HG03457 (cell line): ENCODE measurements around the gene GATA6.

ENCODE experiments used
- ATAC-seq: cut with Tn5 transposase; IDR thresholded peaks from one replicate; pipeline ENCODE4 v1.9.1; 2021; ENCODE audit warnings: moderate number of reproducible peaks; ENCODE audit not compliant: unreplicated experiment

The GATA6 gene

DNA sequence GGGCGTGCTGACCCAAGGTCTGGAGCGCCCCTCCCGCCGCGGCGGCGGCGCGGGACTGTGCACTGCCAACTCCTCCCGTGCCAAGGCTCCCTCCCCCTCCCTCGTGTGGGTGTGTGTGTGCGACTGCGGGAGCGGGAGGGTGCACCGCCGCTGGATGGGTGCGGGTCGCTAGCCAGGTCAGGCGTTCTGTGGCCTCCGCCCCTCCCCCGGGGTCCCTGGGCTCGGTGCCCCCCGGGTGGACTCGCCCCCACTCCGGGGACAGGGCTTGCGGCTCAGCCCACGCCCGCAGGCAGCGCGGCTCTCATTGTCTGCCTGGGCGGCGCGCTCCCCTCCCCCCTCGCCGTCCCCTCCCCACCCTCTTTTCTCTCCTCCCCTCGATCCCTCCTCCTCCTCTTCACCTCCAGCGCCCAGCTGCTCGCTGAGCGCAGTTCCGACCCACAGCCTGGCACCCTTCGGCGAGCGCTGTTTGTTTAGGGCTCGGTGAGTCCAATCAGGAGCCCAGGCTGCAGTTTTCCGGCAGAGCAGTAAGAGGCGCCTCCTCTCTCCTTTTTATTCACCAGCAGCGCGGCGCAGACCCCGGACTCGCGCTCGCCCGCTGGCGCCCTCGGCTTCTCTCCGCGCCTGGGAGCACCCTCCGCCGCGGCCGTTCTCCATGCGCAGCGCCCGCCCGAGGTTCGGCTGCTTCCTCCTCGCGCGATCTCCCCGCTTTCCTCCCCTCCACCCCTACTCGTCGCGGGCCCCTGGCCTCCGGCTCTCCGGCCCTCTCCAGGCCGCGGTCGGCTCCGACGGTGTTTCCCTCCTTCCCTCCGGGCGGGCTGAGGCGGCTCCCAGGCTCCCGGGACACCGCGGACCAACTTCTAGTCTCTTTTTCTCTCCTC is at the start of gene GATA6:
TSS of gene GATA6 (plus strand) at position 579 of the 878 bp plus-strand sequence. CDS start 1,556 bp downstream, outside the sequence.
- no peak for ATAC-seq

GRCh38 chr18:22124970-22125369 is 44.4 kb upstream of the GATA6 start:
- no peak for ATAC-seq

GRCh38 chr18:22128954-22129353 is 40.4 kb upstream of the GATA6 start:
- ATAC-seq, result no peak

DNA sequence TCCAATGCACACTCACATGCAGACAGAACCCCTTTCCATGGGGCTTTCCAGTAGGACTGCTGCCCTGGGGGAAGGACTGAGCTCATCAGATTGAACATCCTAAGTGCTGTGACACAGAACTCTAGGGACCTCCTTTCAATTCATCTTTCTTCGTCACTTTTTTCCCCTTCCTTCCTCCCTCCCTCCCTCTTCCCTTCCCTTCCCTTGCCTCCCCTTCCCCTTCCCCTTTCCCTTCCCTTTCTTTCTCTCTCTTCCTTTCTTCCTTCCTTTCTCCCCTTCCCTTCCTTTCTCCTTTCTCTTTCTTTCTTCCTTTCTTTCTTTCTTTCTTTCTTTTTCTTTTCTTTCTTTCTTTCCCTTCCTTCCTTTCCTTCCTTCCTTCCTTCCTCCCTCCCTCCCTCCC is 39.6 kb upstream of the GATA6 start:
- no peak for ATAC-seq

DNA sequence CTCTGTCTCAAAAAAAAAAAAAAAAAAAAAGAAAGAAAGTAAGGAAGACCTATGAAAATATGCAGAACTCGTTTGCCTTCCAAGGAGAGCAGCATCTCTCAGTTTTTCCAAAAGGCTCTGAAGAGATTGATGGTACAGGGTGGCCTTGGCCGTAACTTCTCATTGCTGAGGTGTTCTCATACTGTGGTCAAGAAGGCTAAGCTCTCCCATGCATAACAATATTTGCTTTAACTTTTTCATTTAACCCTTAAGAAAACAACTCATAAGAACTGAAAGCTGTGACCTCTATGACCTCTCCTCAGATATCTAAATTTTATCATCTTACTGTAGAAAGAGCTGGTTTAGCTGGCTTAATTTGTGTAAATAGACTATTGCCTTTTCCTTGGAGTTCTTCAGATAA is 37.1 kb upstream of the GATA6 start:
- ATAC-seq, result no peak

- ATAC-seq, result no peak
These were observed 36.6 kb upstream of the GATA6 start for GRCh38 chr18:22132763-22133162.

DNA sequence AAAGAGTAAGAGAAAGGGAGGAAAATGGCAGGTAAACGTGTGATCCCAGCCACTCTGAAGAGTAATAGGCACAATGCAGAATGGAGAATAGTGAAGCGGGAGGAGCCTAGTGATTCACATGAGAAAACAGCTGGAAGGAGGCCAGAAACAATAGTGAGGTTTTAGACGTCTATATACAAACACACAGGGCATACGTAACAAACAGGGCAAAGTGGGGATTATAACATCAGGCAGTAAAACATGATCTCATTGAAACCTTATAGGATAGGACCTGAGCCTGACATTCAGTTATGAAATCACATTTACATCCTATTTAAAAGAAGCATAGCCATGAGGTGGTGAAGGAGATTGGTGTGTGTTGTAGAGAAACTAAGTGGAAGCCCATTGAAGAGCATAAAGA is 33.0 kb upstream of the GATA6 start:
- ATAC-seq, result no peak

DNA sequence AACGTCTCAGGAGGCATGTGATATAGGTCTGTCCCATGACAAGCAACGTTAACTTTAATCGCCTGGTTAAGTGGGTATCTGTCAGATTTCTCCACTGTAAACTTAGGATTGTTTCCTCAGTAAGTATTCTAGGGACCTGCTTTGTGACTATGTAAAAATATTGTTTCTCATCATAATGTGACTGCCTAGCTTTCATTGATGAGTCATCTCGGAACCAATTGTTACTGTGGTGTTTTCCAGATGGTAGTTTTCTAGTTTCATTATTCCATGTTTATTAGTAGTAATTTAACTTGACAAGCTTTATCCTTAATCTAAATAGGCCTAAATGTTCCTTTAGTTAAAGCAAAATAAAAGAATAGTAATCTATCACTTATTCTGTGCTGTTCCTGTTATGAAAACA is 28.2 kb upstream of the GATA6 start:
- no peak for ATAC-seq

DNA sequence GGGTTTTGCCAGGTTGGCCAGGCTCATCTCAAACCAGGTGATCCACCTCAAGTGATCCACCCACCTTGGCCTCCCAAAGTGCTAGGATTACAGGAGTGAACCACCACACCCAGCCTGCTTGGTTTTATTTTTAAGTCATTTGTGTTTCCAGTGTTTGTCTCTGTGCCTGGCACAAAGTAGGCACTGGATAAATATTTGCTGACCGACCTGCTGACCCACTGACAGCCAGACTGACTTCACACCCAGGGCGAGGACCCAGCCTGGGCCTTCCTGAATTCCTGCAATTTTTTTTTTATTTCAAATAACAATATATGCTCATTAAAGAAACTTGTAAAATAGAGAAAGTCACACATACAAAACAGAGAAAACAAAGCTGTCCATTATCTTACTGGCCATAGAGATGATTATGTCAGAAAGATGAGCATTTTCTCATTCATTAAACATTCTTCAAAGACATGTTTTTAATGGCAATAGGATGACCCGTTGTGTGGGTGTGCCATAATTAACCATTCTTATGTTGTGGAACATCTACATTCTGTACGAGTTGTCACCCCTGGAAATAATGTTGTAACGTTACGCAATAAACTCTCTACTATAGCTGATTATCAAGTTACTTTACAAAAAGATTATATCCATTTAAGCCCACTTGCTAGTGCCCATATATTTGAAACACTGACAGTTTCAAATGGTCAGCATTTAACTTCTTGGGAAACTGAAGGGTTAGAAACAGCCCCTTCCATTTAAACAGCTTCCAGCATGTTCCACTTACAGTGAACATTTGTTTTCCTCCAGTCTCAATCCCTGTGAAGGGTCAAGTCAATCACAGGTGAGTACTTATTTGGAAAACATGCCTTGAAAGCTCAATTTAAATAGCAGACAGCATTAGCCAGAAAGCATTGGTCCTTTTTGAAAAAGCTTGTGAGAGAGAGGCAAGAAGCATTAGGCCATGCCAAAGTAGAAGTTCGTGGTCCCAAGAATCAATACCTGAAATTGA is 25.7 kb upstream of the GATA6 start:
- ATAC-seq, result no peak

DNA sequence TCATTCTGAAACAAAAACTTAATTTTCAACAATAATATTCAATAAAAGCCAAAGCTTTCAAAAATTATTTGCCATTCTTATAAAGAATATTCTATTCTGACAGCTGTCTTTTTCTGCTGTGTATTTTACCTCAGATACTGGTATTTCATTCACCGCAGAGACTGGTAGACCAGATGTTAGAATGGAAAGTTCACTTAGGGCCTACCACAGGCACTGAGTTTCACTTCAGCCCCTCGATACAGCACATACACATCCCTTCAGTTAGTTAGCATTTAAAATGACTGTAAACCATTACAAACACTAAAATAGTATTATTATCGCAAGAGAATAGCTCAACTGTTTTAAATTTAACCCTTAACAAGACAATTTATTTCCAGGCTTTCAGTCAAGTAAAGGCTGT is 24.2 kb upstream of the GATA6 start:
- ATAC-seq, result no peak

DNA sequence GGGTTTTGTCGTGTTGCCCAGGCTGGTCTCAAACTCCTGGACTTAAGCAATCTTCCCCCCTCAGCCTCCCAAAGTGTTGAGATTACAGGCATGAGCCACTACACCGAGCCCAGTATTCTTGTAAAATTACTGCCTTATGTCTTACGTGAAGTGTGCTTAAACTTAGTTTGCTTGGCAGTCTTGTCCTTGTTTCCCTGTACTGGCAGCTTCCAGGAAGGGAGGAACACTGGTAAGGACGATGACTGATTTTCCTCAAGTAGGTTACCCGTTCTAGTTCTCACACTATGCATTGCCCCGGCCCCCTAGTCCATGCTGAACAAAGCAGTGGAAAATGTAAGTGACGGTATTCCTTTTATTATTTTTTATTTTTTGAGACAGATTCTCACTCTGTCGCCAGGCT is 19.7 kb upstream of the GATA6 start:
- ATAC-seq, result no peak

GRCh38 chr18:22152093-22152492 is 17.3 kb upstream of the GATA6 start:
- no peak for ATAC-seq

DNA sequence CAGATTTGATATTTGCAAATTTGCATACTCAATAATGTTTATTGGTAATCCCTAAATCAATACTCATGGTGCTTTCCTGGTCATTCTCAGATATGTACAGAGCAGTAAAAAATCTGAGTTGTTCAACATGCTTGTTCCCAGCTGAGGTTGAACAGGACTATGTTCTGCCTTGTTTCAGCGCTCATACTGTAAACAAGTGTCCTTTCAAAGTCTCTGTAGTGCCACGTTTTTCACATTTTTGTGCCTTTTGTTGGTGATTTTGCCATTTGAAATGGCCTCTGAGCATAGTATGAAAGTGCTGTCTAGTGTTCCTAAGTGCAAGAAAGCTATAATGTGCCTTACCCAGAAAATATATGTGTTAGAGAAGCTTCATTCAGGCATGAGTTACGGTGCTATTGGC is 16.0 kb upstream of the GATA6 start:
- ATAC-seq, result no peak

DNA sequence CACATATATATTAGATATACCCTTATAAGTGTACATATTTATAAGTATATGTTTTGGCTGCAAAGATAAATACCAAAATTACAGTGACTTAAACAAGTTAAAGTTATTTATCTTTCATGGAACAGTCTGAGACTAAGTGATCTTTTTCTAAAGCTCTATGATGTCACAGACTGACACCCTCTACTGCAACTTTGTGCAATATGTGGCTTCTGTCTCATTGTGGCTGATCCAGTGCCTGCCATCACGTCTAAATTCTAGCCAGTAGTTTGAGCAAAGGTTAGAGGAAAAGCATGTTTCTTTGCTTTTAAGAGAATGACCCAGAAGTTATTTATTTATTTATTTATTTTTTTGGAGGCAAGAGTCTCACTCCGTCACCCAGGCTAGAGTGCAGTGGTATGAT is 13.8 kb upstream of the GATA6 start:
- ATAC-seq, result no peak

DNA sequence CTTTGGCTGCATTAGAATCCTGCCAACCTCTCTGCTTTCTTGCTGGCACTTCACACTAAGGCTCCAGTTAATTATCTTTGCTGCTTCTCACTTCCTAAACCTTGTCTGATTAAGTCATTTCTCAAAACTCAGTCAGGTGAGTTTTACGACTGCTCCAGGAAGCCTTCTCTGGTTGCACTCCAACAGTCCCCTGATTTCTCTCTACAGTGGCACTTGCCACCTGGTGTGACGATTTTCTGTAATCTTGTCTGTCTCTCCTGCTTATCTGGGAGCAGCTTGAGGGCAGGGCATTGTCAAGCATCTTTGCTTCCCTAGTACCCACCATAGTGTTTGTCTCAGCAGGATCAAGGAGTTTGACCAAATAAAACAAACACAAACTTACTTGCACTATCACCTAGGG is 10.4 kb upstream of the GATA6 start:
- no peak for ATAC-seq

DNA sequence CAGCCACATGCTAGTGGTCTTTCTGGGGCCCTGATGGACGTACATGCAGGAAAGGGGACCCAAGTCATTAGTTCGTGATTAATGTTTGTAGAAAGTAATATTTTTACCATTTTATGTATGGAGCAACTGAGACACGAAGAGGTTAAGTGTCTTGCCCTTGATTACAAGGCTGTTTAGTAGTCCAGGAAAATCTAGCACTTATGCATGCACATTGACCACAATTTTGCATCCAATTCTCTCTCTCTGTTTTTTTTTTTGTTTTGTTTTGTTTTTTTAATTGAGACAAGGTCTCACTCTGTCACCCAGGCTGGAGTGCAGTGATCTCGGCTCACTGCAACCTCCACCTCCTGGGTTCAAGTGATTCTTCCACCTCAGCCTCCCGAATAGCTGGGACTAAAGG is 8.3 kb upstream of the GATA6 start:
- no peak for ATAC-seq

DNA sequence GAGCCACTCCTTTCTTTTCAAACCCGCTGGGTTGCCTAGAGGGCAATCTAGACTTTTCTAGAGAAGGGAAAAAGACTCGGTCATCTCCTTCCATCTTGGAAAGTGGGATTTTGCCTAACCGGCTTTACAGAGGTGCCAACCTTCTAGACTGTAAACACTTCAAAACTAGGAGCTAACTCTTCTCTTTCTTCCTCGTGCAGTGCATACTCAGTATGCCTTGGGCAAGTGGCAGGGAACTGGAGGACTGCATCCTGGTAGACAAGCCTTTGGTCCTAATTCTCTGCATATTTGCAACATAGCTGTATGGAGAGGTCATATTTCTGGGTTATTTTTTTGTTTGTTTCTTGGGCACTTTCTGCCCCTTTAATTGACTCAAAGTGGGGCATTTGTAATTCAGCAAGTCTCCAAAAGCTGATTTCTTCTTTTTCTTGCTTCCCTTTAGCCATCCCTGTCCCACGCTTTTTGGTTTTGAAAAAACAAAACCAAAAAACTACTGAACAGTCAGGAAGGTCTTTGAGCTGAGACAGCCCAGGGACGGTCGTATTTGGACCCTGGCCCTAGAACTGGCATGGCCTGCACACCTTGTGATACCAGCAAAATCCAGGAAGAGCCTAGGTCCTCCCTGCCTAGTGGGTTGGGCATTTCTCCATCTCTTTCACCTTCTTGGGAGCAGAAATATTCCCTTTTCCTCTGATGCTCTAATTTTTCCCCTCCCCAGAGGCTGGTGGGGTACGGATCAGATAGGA is 5.8 kb upstream of the GATA6 start:
- no peak for ATAC-seq

DNA sequence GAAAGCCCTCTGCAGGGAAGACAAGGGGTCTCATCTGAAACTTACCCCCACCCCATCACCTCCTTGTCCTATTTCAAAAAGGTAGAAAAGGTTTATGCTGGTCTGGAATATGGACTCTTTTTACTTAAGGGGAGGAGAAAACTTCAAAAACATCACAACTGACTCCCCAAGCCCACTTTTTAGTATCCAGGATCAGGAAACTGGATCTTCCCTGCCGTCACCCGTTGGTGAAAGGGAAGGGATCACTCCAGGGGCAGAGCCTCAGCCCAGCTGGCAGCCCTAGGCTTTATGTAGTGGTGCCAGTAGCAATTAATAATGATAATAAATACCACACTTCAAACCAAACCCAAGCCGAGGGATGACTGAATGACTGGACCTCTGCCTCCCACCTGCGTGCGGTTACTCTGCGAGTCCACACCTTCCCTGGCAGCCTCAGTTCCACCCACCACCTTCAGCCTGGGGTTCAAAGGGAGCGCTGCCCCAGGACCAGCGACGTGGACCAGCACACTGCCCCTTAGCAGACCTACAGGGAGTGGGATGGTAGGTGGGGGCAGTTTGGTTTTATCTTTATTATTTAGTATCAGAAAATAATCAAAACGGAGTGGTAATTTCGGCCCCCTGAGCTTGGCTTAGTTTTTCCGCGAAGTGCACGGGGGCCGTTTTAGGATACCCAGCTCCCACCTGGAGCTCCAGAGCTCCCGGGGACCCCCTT is 4.9 kb upstream of the GATA6 start:
- no peak for ATAC-seq

DNA sequence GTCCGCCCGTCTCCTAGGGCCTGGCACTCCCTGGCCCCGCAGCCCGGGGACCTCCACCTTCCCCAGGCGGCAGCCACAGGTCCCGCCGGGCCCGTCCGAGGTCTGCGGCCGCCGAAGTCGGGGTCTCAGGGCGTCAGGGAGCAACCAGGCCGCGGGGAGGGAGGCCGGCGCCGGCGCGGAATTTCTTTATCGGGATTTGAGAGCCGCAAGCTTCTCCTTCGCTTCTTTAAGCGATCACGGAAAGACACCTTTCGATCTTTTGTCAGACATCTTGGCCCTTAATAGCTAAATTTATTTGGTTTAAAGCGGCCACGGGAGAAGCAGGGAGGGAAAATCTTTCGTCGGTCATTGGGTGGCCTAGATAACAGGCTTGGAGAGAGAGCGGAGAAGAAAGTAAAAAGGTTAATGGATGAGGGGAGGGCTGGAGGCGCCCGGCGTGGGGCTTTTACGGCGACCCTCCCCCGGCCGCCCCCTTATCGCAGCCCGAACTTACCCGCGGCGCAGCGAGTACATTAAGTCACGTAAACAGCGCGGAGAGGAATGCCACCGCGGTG is 4.3 kb upstream of the GATA6 start:
- no peak for ATAC-seq

DNA sequence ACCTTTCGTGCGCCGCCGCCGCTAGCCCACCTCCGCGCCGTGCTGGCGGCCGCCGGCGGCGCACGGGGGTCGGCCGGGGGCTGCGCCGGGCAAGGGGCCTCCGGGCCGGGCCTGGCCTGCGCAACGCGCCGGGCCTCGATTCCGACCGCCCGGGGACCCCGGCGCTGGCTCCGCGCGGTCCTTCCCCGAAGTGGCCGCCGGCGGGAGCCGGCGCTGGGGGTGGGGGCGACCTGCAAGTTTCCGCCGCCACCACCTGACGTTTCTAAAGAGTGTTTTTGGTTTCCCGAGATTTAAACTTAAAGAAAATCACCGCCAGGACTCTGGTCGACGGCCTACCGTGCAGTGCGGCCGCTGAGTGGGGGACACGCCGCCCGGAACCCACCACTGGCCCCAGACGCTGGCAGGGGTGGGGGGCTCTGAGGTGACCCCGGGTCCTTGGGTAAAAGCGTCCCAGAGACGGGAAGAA is 3.8 kb upstream of the GATA6 start:
- ATAC-seq, result no peak
